ENCODE measurements around the gene GATB. TPM values are rescaled to one million over a fixed set of nuclear protein-coding genes. Genes with fewer than 3 reads are reported as not detected.

Gene GATB
- polyA plus RNA-seq, 1 donor (not counting 4 experiments of a cell fraction or from before 2014, with no cell fraction given): 31.0 TPM

GRCh38 chr4:151785484-151786157 lies 24.8 kb upstream of the GATB start:
- DNase-seq (ENCODE audit: low read depth, low spot score): no peak
- Histone ChIP-seq H3K79me2 (ENCODE audit: control insufficient read depth, insufficient read depth, low read length) (no peaks in the 10 kb centered on the region), H2AFZ (ENCODE audit: control insufficient read depth, low read length) (no peak overlapping the region), H3K4me2 (ENCODE audit: control insufficient read depth, extremely low read depth, insufficient read depth, low read depth, low read length) (no peak overlapping the region), H3K9me1 (ENCODE audit: control insufficient read depth, extremely low read depth, insufficient read depth, low read length) (no peaks in the 10 kb centered on the region), H3K9ac (ENCODE audit: control insufficient read depth, extremely low read depth, insufficient read depth, low read length) (no peak overlapping the region), H3K36me3 (ENCODE audit: control insufficient read depth in 2 of 2, extremely low read depth in 1 of 2, insufficient read depth in 2 of 2, low read length in 2 of 2) (no peaks in the 10 kb centered on the region), H3K4me3 (ENCODE audit: control insufficient read depth in 2 of 3, extremely low read depth in 1 of 3, insufficient read depth in 2 of 3, low read depth in 1 of 3, low read length in 3 of 3) (no peak overlapping the region), H3K27me3 (ENCODE audit: control insufficient read depth, extremely low read depth, insufficient read depth, low read length) (no peaks in the 10 kb centered on the region), H3K27ac (ENCODE audit: control insufficient read depth, insufficient read depth, low read length) (no peak overlapping the region), H3K9me3 (ENCODE audit: control insufficient read depth, low read depth, low read length) (no peaks in the 10 kb centered on the region), H4K20me1 (ENCODE audit: control insufficient read depth, extremely low read depth, insufficient read depth, low read length) (no peaks in the 10 kb centered on the region), H3K4me1 (ENCODE audit: control insufficient read depth, extremely low read depth, insufficient read depth, low read length) (no peaks in the 10 kb centered on the region)
- dilution Hi-C loops (cut with MboI; ENCODE audit: extremely low pct_ligation_motif_present, low sequenced_read_pairs): no loop called here
- no peak for FAIRE-seq
- no peak for TF ChIP-seq CTCF (optimal IDR thresholded peaks at IDR 0.05 in 1 of 3, IDR thresholded peaks at IDR 0.05 in 1 of 3, conservative IDR thresholded peaks at IDR 0.05 in 1 of 3; ENCODE audit: extremely low read depth in 1 of 3, insufficient read depth in 2 of 3, low read length in 3 of 3)
- TF ChIP-seq EZH2 (IDR thresholded peaks at IDR 0.05; ENCODE audit: low read length): no peak

GRCh38 chr4:151784706-151785105 lies 23.9 kb upstream of the GATB start:
- no peak for FAIRE-seq
- TF ChIP-seq CTCF (optimal IDR thresholded peaks at IDR 0.05 in 1 of 3, IDR thresholded peaks at IDR 0.05 in 1 of 3, conservative IDR thresholded peaks at IDR 0.05 in 1 of 3; ENCODE audit: extremely low read depth in 1 of 3, insufficient read depth in 2 of 3, low read length in 3 of 3) (no peak), EZH2 (IDR thresholded peaks at IDR 0.05; ENCODE audit: low read length) (no peak)
- dilution Hi-C loops (cut with MboI; ENCODE audit: extremely low pct_ligation_motif_present, low sequenced_read_pairs): no loop called here

More at GRCh38 chr4:151784706-151785105, 23.9 kb upstream of the GATB start:
- Histone ChIP-seq H3K9me1 (ENCODE audit: control insufficient read depth, extremely low read depth, insufficient read depth, low read length) (no peaks in the 10 kb centered on the region), H3K36me3 (ENCODE audit: control insufficient read depth in 2 of 2, extremely low read depth in 1 of 2, insufficient read depth in 2 of 2, low read length in 2 of 2) (no peaks in the 10 kb centered on the region), H4K20me1 (ENCODE audit: control insufficient read depth, extremely low read depth, insufficient read depth, low read length) (no peaks in the 10 kb centered on the region), H3K27ac (ENCODE audit: control insufficient read depth, insufficient read depth, low read length) (no peak overlapping the region), H3K4me1 (ENCODE audit: control insufficient read depth, extremely low read depth, insufficient read depth, low read length) (no peaks in the 10 kb centered on the region), H3K9me3 (ENCODE audit: control insufficient read depth, low read depth, low read length) (no peaks in the 10 kb centered on the region), H2AFZ (ENCODE audit: control insufficient read depth, low read length) (no peak overlapping the region), H3K27me3 (ENCODE audit: control insufficient read depth, extremely low read depth, insufficient read depth, low read length) (no peaks in the 10 kb centered on the region), H3K79me2 (ENCODE audit: control insufficient read depth, insufficient read depth, low read length) (no peaks in the 10 kb centered on the region), H3K9ac (ENCODE audit: control insufficient read depth, extremely low read depth, insufficient read depth, low read length) (no peak overlapping the region), H3K4me2 (ENCODE audit: control insufficient read depth, extremely low read depth, insufficient read depth, low read depth, low read length) (no peak overlapping the region), H3K4me3 (ENCODE audit: control insufficient read depth in 2 of 3, extremely low read depth in 1 of 3, insufficient read depth in 2 of 3, low read depth in 1 of 3, low read length in 3 of 3) (no peak overlapping the region)
- DNase-seq (ENCODE audit: low read depth, low spot score): no peak

Measured in keratinocyte (primary cell).